Anterior cingulate cortex (tissue), 58 donors: Measurements from ENCODE around the gene HCRTR1.

ENCODE experiments used
- DNase-seq, 58 donors: peaks; one replicate each; lab custom pipeline; 2025; lab: John Stamatoyannopoulos, UW

Gene HCRTR1

GRCh38 chr1:31662463-31662862 lies 45.0 kb downstream of the HCRTR1 start:
- no peak for DNase-seq

- DNase-seq = peak in 38 of 58 donors; percentile 4 to 72 (median 32)
Measured at GRCh38 chr1:31663622-31664452, 46.3 kb downstream of the HCRTR1 start.

- no peak for DNase-seq
Measured at GRCh38 chr1:31664528-31664927, 47.0 kb downstream of the HCRTR1 start.

GRCh38 chr1:31665234-31665878 lies 47.9 kb downstream of the HCRTR1 start:
- no peak for DNase-seq

- DNase-seq = peak in 34 of 58 donors; percentile 10 to 77 (median 42)
Measured at GRCh38 chr1:31666263-31666963, 48.9 kb downstream of the HCRTR1 start.

- DNase-seq = no peak
Measured at GRCh38 chr1:31667065-31667785, 49.7 kb downstream of the HCRTR1 start.

- DNase-seq = no peak
Measured at GRCh38 chr1:31668303-31668883, 50.9 kb downstream of the HCRTR1 start.

GRCh38 chr1:31669433-31669785 lies 51.9 kb downstream of the HCRTR1 start:
- no peak for DNase-seq

GRCh38 chr1:31669786-31670592 lies 52.5 kb downstream of the HCRTR1 start:
- peak in 57 of 58 donors; percentile 16 to 88 (median 70) for DNase-seq

- no peak for DNase-seq
Measured at GRCh38 chr1:31670593-31670964, 53.1 kb downstream of the HCRTR1 start.

- DNase-seq = no peak
Measured at GRCh38 chr1:31671147-31671546, 53.7 kb downstream of the HCRTR1 start.

- DNase-seq = no peak
Measured at GRCh38 chr1:31671561-31672201, 54.2 kb downstream of the HCRTR1 start.

GRCh38 chr1:31672986-31673385 lies 55.5 kb downstream of the HCRTR1 start:
- peak in 28 of 58 donors; percentile 8 to 75 (median 32) for DNase-seq

- no peak for DNase-seq
Measured at GRCh38 chr1:31673433-31673832, 55.9 kb downstream of the HCRTR1 start.

- no peak for DNase-seq
Measured at GRCh38 chr1:31674626-31675025, 57.1 kb downstream of the HCRTR1 start.

GRCh38 chr1:31675161-31675560 lies 57.7 kb downstream of the HCRTR1 start:
- no peak for DNase-seq

GRCh38 chr1:31675756-31676155 lies 58.3 kb downstream of the HCRTR1 start:
- no peak for DNase-seq
